Vagina (tissue), 2 donors: ENCODE data around the gene BTD.

Source experiments
- CTCF ChIP-seq, 3 experiments: fragments of 450-650 bp in 2 of 3; fragments of 200-600 bp in 1 of 3; sonication (generic) in 1 of 3; IDR thresholded peaks; one replicate each; pipeline ENCODE4 v1.5.1; 2017 to 2019; ENCODE audit warnings: antibody characterized with exemption in 3 of 3, mild to moderate bottlenecking in 2 of 3, moderate library complexity in 2 of 3
- POLR2A ChIP-seq, 2 donors: fragments of 450-650 bp; IDR thresholded peaks; one replicate each; pipeline ENCODE4 v1.6.1; 2017; ENCODE audit warnings: antibody characterized with exemption in 2 of 2, mild to moderate bottlenecking in 2 of 2, moderate library complexity in 2 of 2
- POLR2AphosphoS5 ChIP-seq, 2 donors: sonication (generic); formaldehyde crosslinking; IDR thresholded peaks; one replicate each; pipeline ENCODE4 v1.9.0; 2017; ENCODE audit warnings: antibody characterized with exemption in 2 of 2, mild to moderate bottlenecking in 2 of 2, low read depth in 1 of 2; ENCODE audit not compliant: insufficient read depth in 1 of 2

- TF ChIP-seq CTCF (IDR thresholded peaks at IDR 0.05) (no peak), POLR2A (IDR thresholded peaks at IDR 0.05) (no peak), POLR2AphosphoS5 (IDR thresholded peaks at IDR 0.05; ENCODE audit: insufficient read depth in 1 of 2, low read depth in 1 of 2) (no peak)
These were observed 31.6 kb downstream of the BTD start for GRCh38 chr3:15633159-15633558.
